Measurements from ENCODE around the gene C1orf210. TPM values are rescaled to one million over a fixed set of nuclear protein-coding genes. Genes with fewer than 3 reads are reported as not detected.

Gene C1orf210
- total RNA-seq, 2 experiments from 2014 or later, result not detected

DNA sequence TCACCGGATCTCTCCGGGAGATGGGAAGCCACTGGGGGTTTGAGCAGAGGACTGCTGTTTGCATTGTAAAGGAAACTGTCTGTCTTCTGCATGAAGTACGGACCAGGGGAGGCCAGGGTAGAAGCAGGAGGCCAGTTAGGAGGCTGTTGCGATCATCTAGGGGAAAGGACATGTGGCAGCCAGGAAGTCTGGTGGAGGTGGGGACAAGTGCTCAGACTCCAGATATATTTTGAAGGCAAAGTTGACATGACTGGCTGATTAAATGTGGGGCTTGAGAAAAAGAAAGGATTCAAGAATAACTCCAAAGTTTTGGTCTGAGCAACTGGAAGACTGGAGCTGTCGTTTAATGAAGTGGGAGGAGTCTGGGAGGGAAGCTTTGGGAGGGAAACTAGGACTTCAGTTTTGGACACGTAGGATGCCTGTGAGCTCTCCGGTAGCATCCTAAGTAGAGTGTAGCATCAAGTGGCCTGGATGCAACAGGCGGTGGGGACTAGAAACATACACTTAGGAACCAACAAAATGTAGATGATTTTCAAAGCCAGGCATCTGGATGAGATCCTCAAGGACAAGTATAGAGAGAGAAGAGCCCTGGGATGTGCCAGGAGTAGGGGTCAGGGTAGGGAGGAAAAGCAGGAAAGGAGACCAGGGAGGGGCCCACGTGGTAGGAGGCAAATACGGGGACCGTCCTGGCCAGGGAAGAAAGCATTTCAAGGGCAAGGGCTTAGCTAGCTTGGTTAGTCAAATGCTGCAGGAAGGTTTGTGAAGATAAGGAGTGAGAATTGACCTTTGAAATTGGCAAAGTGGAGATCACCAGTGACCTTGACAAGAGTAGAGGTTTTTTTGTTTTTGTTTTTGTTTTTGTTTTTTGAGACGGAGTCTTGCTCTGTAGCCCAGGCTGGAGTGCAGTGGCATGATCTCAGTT is 3.7 kb upstream of the C1orf210 start:
- Mint-ChIP-seq H3K36me3 (ENCODE audit: low read depth) (no peaks in the 10 kb centered on the region), H3K4me1 (ENCODE audit: low read depth) (no peaks in the 10 kb centered on the region), H3K4me3 (no peak overlapping the region), H3K9me3 (no peaks in the 10 kb centered on the region), H3K27ac (no peak overlapping the region), H3K27me3 (peaks cover 3% of the 10 kb centered on the region)
- DNase-seq (no peak), ATAC-seq (no peak)
- intact Hi-C loops (cut with micrococcal nuclease), result no loop called here
- POLR2A ChIA-PET, result no interaction called here
- TF ChIP-seq, protein P1, sequence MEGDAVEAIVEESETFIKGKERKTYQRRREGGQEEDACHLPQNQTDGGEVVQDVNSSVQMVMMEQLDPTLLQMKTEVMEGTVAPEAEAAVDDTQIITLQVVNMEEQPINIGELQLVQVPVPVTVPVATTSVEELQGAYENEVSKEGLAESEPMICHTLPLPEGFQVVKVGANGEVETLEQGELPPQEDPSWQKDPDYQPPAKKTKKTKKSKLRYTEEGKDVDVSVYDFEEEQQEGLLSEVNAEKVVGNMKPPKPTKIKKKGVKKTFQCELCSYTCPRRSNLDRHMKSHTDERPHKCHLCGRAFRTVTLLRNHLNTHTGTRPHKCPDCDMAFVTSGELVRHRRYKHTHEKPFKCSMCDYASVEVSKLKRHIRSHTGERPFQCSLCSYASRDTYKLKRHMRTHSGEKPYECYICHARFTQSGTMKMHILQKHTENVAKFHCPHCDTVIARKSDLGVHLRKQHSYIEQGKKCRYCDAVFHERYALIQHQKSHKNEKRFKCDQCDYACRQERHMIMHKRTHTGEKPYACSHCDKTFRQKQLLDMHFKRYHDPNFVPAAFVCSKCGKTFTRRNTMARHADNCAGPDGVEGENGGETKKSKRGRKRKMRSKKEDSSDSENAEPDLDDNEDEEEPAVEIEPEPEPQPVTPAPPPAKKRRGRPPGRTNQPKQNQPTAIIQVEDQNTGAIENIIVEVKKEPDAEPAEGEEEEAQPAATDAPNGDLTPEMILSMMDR (IDR thresholded peaks at IDR 0.05), result no peak
- CTCF ChIA-PET, result no interaction called here

DNA sequence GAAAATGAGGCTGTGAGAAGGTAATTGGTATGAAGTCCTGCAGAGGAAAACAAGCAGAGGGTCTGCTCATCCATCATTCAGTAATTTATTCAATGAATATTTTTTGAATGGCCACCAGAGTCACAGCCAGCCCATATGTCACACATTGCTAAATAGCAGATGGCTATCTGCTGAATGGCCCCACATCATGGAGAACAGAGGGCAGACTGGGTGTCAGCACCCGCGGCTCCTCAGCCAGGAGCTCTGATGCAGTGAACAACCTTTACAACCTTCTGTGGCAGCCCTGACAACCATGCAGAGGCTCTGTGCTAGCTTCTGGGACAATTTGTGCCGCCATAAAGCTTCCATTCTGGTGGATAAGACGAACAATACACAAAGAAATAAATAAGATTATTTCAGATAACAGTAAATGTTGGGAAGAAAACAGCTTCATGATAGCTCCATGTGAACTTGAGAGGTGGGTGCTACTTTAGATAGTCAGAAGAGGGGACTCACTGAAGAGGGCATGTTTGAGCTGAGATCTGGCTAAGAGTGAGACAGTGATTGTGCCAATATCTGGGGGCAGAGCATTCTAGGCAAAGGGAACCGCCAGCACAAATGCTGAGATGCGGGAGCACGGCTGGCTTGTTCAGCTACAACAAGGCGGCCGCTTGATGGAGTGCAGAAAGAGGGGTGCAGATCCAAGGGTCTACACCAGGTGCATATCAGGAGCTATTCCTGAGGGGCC is 2.8 kb upstream of the C1orf210 start:
- DNase-seq, result no peak
- H3K9me3 Mint-ChIP-seq, result no peaks in the 10 kb centered on the region
- peaks cover 3% of the 10 kb centered on the region for H3K27me3 Mint-ChIP-seq
- TF ChIP-seq, protein P1 (IDR thresholded peaks at IDR 0.05), result no peak
- ATAC-seq, result no peak
- CTCF ChIA-PET, result no interaction called here
- H3K27ac Mint-ChIP-seq, result no peak overlapping the region
- no peaks in the 10 kb centered on the region for H3K4me1 Mint-ChIP-seq (ENCODE audit: low read depth)
- intact Hi-C loops (cut with micrococcal nuclease), result no loop called here
- H3K4me3 Mint-ChIP-seq, result no peak overlapping the region
- POLR2A ChIA-PET, result no interaction called here
- H3K36me3 Mint-ChIP-seq (ENCODE audit: low read depth), result no peaks in the 10 kb centered on the region

DNA sequence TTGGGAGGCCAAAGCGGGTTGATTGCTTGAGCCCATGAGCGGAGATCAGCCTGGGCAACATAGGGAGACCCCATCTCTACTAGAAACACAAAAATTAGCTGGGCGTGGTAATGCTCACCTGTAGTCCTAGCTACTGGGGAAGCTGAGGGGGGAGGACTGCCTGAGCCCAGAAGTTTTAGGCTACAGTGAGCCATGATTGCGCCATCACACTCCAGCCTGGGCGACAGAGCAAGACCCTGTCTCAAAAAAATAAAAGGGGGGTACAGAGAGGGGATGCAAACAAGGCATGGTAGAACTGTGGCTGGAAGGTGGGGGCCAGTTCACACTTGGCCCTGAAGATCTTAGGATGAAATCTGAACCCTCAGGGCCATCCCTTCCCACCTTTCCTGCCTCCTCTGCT is 1.2 kb upstream of the C1orf210 start:
- H3K9me3 Mint-ChIP-seq, result no peaks in the 10 kb centered on the region
- ATAC-seq (no peak), DNase-seq (no peak)
- intact Hi-C loops (cut with micrococcal nuclease), result no loop called here
- H3K4me3 Mint-ChIP-seq, result no peak overlapping the region
- no peaks in the 10 kb centered on the region for H3K4me1 Mint-ChIP-seq (ENCODE audit: low read depth)
- ChIA-PET CTCF (no interaction called here), POLR2A (no interaction called here)
- no peak overlapping the region for H3K27ac Mint-ChIP-seq
- TF ChIP-seq, protein P1 (IDR thresholded peaks at IDR 0.05), result no peak
- H3K36me3 Mint-ChIP-seq (ENCODE audit: low read depth), result no peaks in the 10 kb centered on the region
- peaks cover 3% of the 10 kb centered on the region for H3K27me3 Mint-ChIP-seq

DNA sequence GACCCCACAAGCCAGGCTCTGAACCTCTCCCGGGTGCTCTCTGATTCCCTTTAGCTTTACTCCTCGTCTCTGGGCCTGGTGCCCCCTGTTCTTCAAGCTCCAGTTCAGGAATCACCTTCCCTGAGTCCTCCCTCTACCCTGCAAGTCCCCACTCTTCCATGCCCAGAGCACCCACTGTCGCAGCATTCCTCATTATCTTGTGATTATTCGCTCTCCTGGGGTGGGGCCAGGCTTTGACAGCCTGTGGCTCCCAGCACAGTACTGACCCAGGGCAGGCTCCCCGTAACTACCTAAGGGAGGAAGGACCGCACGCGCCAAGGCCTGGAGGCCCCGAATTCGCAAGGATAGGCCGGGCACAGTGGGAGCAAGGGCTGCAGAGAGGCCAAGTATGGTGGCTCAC is 734 bp upstream of the C1orf210 start:
- POLR2A ChIA-PET, result no interaction called here
- DNase-seq (no peak), ATAC-seq (no peak)
- H3K4me3 Mint-ChIP-seq, result no peak overlapping the region
- TF ChIP-seq, protein P1 (IDR thresholded peaks at IDR 0.05), result no peak
- CTCF ChIA-PET, result interaction anchor here (1.2 kb wide), 1 partner anchor 9 kb away, joined by 4 read pairs; no protein-coding TSS in a partner anchor
- no peak overlapping the region for H3K27ac Mint-ChIP-seq
- no peaks in the 10 kb centered on the region for H3K36me3 Mint-ChIP-seq (ENCODE audit: low read depth)
- H3K4me1 Mint-ChIP-seq (ENCODE audit: low read depth), result no peaks in the 10 kb centered on the region
- intact Hi-C loops (cut with micrococcal nuclease), result no loop called here
- peaks cover 3% of the 10 kb centered on the region for H3K27me3 Mint-ChIP-seq
- H3K9me3 Mint-ChIP-seq, result no peaks in the 10 kb centered on the region
